Nephron (organoid): ENCODE results near the gene KIF1B.

Experiments
- H3K27ac Mint-ChIP-seq, 3 experiments: 2 replicates each; pipeline ENCODE4 v1.8.0; 2020; ENCODE audit warnings: mixed read lengths in 3 of 3, mild to moderate bottlenecking in 2 of 3, moderate library complexity in 1 of 3
- H3K27me3 Mint-ChIP-seq: 2 replicates; pipeline ENCODE4 v1.8.0; 2021; ENCODE audit warnings: low read depth, mild to moderate bottlenecking, moderate library complexity, mixed read lengths
- H3K36me3 Mint-ChIP-seq: 2 replicates; pipeline ENCODE4 v1.8.0; 2020; ENCODE audit warnings: low read depth, mixed read lengths
- H3K4me1 Mint-ChIP-seq: 2 replicates; pipeline ENCODE4 v1.8.0; 2020; ENCODE audit warnings: mixed read lengths
- H3K4me3 Mint-ChIP-seq, 3 experiments: 2 replicates each; pipeline ENCODE4 v1.8.0; 2020; ENCODE audit warnings: mild to moderate bottlenecking in 3 of 3, mixed read lengths in 3 of 3, moderate library complexity in 2 of 3
- H3K9me3 Mint-ChIP-seq: 2 replicates; pipeline ENCODE4 v1.8.0; 2020; ENCODE audit warnings: mixed read lengths
- TF ChIP-seq, protein P1 (sequence below), 3 experiments: fragments of 200-600 bp; sonication (generic); IDR thresholded peaks; one replicate each; pipeline ENCODE4 v1.5.0; 2021; ENCODE audit warnings: antibody characterized with exemption in 3 of 3; ENCODE audit not compliant: unreplicated experiment in 3 of 3

Gene KIF1B

DNA sequence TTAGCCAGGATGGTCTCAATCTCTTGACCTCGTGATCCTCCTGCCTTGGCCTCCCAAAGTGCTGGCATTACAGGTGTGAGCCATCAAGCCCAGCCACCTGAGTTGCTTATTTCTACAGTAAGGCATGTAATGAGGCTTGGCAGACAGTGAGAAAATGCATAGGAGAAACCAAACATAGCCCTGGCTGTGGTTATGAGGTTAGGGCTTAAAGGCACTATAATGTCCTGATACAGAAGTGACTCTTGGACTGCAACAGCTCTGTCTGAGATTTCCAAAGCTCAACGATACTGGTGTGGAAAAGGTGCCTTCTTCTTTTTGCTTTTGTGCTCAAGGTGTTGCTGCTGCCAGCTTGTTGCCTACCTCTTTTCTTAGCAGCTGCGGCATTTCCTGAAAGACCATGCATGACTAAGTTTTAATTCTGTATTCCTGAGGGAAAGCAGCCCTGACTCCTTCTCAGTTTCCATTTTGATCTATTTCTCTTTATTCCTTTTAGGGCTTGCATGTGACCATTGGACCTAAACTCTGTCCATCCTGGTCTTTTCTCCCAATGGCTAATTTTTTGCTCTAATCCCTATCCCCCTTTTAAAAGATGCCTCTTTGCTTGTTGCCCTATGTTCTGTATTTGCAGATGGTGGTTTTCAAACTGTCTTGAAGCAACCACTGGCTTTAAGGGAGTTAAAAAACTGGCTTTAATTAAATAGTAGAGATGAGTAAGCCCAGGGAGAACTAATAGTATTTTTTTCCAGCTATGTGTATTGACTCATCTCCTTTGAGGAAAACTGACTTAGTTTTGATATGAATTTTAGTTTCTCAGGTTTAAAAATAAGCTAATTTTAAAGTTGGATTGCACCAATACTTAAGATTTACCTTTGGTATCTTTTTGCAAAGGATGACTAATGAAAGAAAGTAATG, 70.3 kb downstream of the KIF1B start:
- H3K36me3 Mint-ChIP-seq, result peaks cover 61% of the 10 kb centered on the region
- H3K27me3 Mint-ChIP-seq, result no peaks in the 10 kb centered on the region
- H3K4me3 Mint-ChIP-seq, result no peak overlapping the region
- H3K4me1 Mint-ChIP-seq, result peaks cover 5% of the 10 kb centered on the region
- peak overlapping the region; percentile 2 to 59 (median 40) for H3K27ac Mint-ChIP-seq
- H3K9me3 Mint-ChIP-seq, result no peaks in the 10 kb centered on the region
- TF ChIP-seq, protein P1, sequence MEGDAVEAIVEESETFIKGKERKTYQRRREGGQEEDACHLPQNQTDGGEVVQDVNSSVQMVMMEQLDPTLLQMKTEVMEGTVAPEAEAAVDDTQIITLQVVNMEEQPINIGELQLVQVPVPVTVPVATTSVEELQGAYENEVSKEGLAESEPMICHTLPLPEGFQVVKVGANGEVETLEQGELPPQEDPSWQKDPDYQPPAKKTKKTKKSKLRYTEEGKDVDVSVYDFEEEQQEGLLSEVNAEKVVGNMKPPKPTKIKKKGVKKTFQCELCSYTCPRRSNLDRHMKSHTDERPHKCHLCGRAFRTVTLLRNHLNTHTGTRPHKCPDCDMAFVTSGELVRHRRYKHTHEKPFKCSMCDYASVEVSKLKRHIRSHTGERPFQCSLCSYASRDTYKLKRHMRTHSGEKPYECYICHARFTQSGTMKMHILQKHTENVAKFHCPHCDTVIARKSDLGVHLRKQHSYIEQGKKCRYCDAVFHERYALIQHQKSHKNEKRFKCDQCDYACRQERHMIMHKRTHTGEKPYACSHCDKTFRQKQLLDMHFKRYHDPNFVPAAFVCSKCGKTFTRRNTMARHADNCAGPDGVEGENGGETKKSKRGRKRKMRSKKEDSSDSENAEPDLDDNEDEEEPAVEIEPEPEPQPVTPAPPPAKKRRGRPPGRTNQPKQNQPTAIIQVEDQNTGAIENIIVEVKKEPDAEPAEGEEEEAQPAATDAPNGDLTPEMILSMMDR (IDR thresholded peaks at IDR 0.05; ENCODE audit: unreplicated experiment in 3 of 3), result no peak

DNA sequence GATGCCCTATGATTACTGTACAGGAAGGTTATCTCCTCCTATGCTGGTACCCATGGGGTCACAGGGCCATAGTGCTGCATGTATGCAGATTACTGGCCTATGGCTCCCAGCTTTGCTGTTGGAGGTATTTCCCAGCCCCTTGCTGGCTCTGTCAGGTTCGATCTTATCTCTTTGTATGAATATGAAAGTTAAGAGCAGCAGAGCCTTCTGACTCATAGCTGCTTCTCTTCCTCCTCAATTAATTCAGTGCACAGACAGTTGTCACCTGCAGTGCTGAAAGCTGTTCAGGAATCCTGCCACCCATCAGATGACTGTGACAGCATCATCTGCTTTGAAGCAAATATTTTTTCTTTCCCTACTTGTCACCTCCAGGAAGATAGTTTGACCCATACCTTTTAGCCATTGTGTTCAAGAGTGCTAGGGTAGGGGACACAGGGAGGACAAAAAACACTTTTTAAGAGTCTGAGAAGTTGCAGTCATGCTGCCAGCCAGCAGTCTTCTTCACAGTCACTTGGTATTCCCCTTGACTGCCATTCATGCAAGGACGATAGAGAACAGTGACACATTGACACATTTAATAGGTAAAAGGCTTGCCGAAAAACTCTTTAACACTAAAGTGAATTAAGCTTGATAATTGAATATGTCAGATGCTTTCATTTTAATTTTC, 73.1 kb downstream of the KIF1B start:
- TF ChIP-seq, protein P1 (IDR thresholded peaks at IDR 0.05; ENCODE audit: unreplicated experiment in 3 of 3), result no peak
- no peaks in the 10 kb centered on the region for H3K27me3 Mint-ChIP-seq
- H3K4me1 Mint-ChIP-seq, result peaks cover 10% of the 10 kb centered on the region
- H3K36me3 Mint-ChIP-seq, result peaks cover 53% of the 10 kb centered on the region
- no peak overlapping the region for H3K27ac Mint-ChIP-seq
- H3K4me3 Mint-ChIP-seq, result no peak overlapping the region
- H3K9me3 Mint-ChIP-seq, result no peaks in the 10 kb centered on the region

- Mint-ChIP-seq H3K27me3 (no peaks in the 10 kb centered on the region), H3K36me3 (peaks cover 51% of the 10 kb centered on the region), H3K9me3 (no peaks in the 10 kb centered on the region), H3K4me3 (no peak overlapping the region), H3K27ac (peak overlapping the region; percentile 21 to 65 (median 55)), H3K4me1 (peaks cover 10% of the 10 kb centered on the region)
- TF ChIP-seq, protein P1 (IDR thresholded peaks at IDR 0.05; ENCODE audit: unreplicated experiment in 3 of 3), result no peak
Observed at GRCh38 chr1:10286244-10286643, 75.9 kb downstream of the KIF1B start.

- H3K4me1 Mint-ChIP-seq, result peaks cover 10% of the 10 kb centered on the region
- H3K4me3 Mint-ChIP-seq, result no peak overlapping the region
- H3K27ac Mint-ChIP-seq, result no peak overlapping the region
- H3K9me3 Mint-ChIP-seq, result no peaks in the 10 kb centered on the region
- TF ChIP-seq, protein P1 (IDR thresholded peaks at IDR 0.05; ENCODE audit: unreplicated experiment in 3 of 3), result no peak
- peaks cover 50% of the 10 kb centered on the region for H3K36me3 Mint-ChIP-seq
- no peaks in the 10 kb centered on the region for H3K27me3 Mint-ChIP-seq
Observed at GRCh38 chr1:10287023-10287645, 76.8 kb downstream of the KIF1B start.

- H3K36me3 Mint-ChIP-seq, result peaks cover 53% of the 10 kb centered on the region
Observed at GRCh38 chr1:10288029-10288615, 77.8 kb downstream of the KIF1B start.

More at GRCh38 chr1:10288029-10288615, 77.8 kb downstream of the KIF1B start:
- H3K9me3 Mint-ChIP-seq, result no peaks in the 10 kb centered on the region
- H3K4me3 Mint-ChIP-seq, result no peak overlapping the region
- no peaks in the 10 kb centered on the region for H3K27me3 Mint-ChIP-seq
- TF ChIP-seq, protein P1 (IDR thresholded peaks at IDR 0.05; ENCODE audit: unreplicated experiment in 3 of 3), result no peak
- H3K4me1 Mint-ChIP-seq, result peaks cover 10% of the 10 kb centered on the region
- H3K27ac Mint-ChIP-seq, result peak overlapping the region; percentile 7 to 72 (median 58)
